Measurements from ENCODE around the gene ALG6. TPM values are rescaled to one million over a fixed set of nuclear protein-coding genes. Genes with fewer than 3 reads are reported as not detected.

Gene ALG6
- total RNA-seq, 2 experiments from 2014 or later, result 16.0 to 18.8 TPM

GRCh38 chr1:63475761-63476160, 108.3 kb downstream of the ALG6 start:
- no peaks in the 10 kb centered on the region for H3K4me1 Mint-ChIP-seq (ENCODE audit: low read depth)
- H3K36me3 Mint-ChIP-seq, result peaks cover 15% of the 10 kb centered on the region
- H3K27ac Mint-ChIP-seq, result no peak overlapping the region
- no peak overlapping the region for H3K4me3 Mint-ChIP-seq
- no peak for DNase-seq
- intact Hi-C loops (cut with micrococcal nuclease), result no loop called here
- POLR2A ChIA-PET, result no interaction called here
- H3K9me3 Mint-ChIP-seq, result peaks cover 4% of the 10 kb centered on the region
- H3K27me3 Mint-ChIP-seq, result no peaks in the 10 kb centered on the region
- CTCF ChIA-PET, result no interaction called here

DNA sequence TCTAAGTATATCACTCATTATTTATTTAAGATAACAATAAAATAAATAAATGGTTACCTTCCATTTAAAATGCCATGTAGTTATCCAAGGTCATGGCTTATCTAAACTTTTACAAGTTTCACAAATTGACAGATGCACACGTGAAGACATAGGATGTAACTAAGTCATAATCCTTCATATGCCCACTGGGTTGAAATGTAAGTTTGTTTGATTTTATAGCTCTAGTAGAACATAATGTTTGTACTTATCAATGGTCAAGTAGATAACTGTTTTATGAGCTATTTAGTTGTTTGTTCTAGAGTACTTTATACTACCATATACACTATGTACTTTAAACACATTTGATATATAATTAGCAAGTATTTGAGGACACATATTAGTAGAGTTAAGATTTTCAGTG, 112.6 kb downstream of the ALG6 start:
- no peaks in the 10 kb centered on the region for H3K27me3 Mint-ChIP-seq
- CTCF ChIA-PET, result no interaction called here
- no peaks in the 10 kb centered on the region for H3K4me1 Mint-ChIP-seq (ENCODE audit: low read depth)
- no peak for DNase-seq
- no peak overlapping the region for H3K4me3 Mint-ChIP-seq
- H3K27ac Mint-ChIP-seq, result no peak overlapping the region
- H3K9me3 Mint-ChIP-seq, result no peaks in the 10 kb centered on the region
- peaks cover 8% of the 10 kb centered on the region for H3K36me3 Mint-ChIP-seq
- POLR2A ChIA-PET, result no interaction called here
- intact Hi-C loops (cut with micrococcal nuclease), result no loop called here

- Mint-ChIP-seq H3K9me3 (no peaks in the 10 kb centered on the region), H3K4me3 (no peak overlapping the region), H3K36me3 (peaks cover 4% of the 10 kb centered on the region), H3K27me3 (no peaks in the 10 kb centered on the region), H3K4me1 (ENCODE audit: low read depth) (no peaks in the 10 kb centered on the region), H3K27ac (no peak overlapping the region)
- POLR2A ChIA-PET, result no interaction called here
- intact Hi-C loops (cut with micrococcal nuclease), result no loop called here
- no peak for DNase-seq
- CTCF ChIA-PET, result no interaction called here
Observed at GRCh38 chr1:63486629-63487028, 119.2 kb downstream of the ALG6 start.

- H3K27me3 Mint-ChIP-seq, result no peaks in the 10 kb centered on the region
- intact Hi-C loops (cut with micrococcal nuclease), result no loop called here
- POLR2A ChIA-PET, result no interaction called here
- no peak overlapping the region for H3K27ac Mint-ChIP-seq
- no peaks in the 10 kb centered on the region for H3K9me3 Mint-ChIP-seq
- no peak for DNase-seq
- CTCF ChIA-PET, result no interaction called here
- no peak overlapping the region for H3K4me3 Mint-ChIP-seq
- peaks cover 4% of the 10 kb centered on the region for H3K36me3 Mint-ChIP-seq
- no peaks in the 10 kb centered on the region for H3K4me1 Mint-ChIP-seq (ENCODE audit: low read depth)
Observed at GRCh38 chr1:63487336-63488065, 120.1 kb downstream of the ALG6 start.

Small RNA genes lying within 50 kb of the gene (microRNA-seq; reads per million reads assigned to microRNA genes)
- gene MIR6068 (ENCODE audit: borderline microRNAs expressed, borderline number of aligned reads, borderline replicate concordance), result not detected

Other genes starting within 250 kb of the ALG6 start
- gene FOXD3, start 45.1 kb upstream of the ALG6 start, total RNA-seq, result not detected
- gene ITGB3BP, start 155.6 kb downstream of the ALG6 start, total RNA-seq, result 10 to 100 TPM; 59.5 to 61.1 TPM
- 1 to 10 TPM; 5.6 to 5.8 TPM for gene EFCAB7, start 155.9 kb downstream of the ALG6 start, total RNA-seq
- 10 to 100 TPM; 31.9 to 32.4 TPM for gene PGM1, start 225.8 kb downstream of the ALG6 start, total RNA-seq

Data from activated CD4-positive, alpha-beta memory T cell treated with anti-CD3 and anti-CD28 coated beads for 36 hours (primary cell).